K562 (cell line): Measurements from ENCODE around the gene ABHD14A.

Experiments
- CHD4 ChIP-seq: fragments of 200-600 bp; sonication (generic); IDR thresholded peaks from 3 replicates; pipeline ENCODE4 v1.6.1; 2012; ENCODE audit warnings: low read depth, mild to moderate bottlenecking, mixed read lengths, low read length, inconsistent platforms; ENCODE audit not compliant: insufficient read depth, insufficient replicate concordance, poor library complexity, severe bottlenecking
- CTCF ChIP-seq, 3 experiments: IDR thresholded peaks in 2 of 3; conservative IDR thresholded peaks in 1 of 3; 2 replicates each; pipeline ENCODE4 v1.5.1; 2011 to 2012; ENCODE audit warnings: low read length in 3 of 3, mild to moderate bottlenecking in 3 of 3, control low read depth in 2 of 3, improper control_type of control experiment in 1 of 3, inconsistent platforms in 1 of 3, low read depth in 1 of 3, mixed read lengths in 1 of 3, moderate library complexity in 1 of 3; ENCODE audit not compliant: insufficient read depth in 2 of 3
- EP300 ChIP-seq: IDR thresholded peaks from 2 replicates; pipeline ENCODE4 v1.6.1; 2012; ENCODE audit warnings: low read length, improper control_type of control experiment
- ESRRA ChIP-seq: fragments of 450-650 bp; IDR thresholded peaks from 2 replicates; pipeline ENCODE4 v1.6.1; 2014; ENCODE audit warnings: low read depth, mild to moderate bottlenecking, moderate library complexity, borderline replicate concordance
- FOXK2 ChIP-seq, 2 experiments: fragments of 450-650 bp; IDR thresholded peaks in 1 of 2; conservative IDR thresholded peaks in 1 of 2; 2 replicates each; pipeline ENCODE4 v1.6.1; 2016; ENCODE audit warnings: low read depth in 2 of 2, mild to moderate bottlenecking in 1 of 2
- GABPB1 ChIP-seq: sonication (generic); formaldehyde crosslinking; IDR thresholded peaks from 2 replicates; pipeline ENCODE4 v1.8.0; 2022; ENCODE audit warnings: mild to moderate bottlenecking, missing genetic modification reagents
- MAX ChIP-seq: sonication (generic); formaldehyde crosslinking; IDR thresholded peaks from 2 replicates; pipeline ENCODE4 v1.9.0; 2022; ENCODE audit warnings: mild to moderate bottlenecking, missing genetic modification reagents
- MTA3 ChIP-seq: fragments of 450-650 bp; formaldehyde crosslinking; IDR thresholded peaks from 2 replicates; pipeline ENCODE4 v1.6.1; 2017; ENCODE audit warnings: mild to moderate bottlenecking, borderline replicate concordance
- NRF1 ChIP-seq, 2 experiments: fragments of 450-650 bp; IDR thresholded peaks in 1 of 2; conservative IDR thresholded peaks in 1 of 2; 2 replicates each; pipeline ENCODE4 v1.6.1; 2014; ENCODE audit warnings: mild to moderate bottlenecking in 2 of 2
- POLR2A ChIP-seq: fragments of 450-650 bp; conservative IDR thresholded peaks from 2 replicates; pipeline ENCODE4 v1.6.1; 2016
- POLR2B ChIP-seq: fragments of 450-650 bp; IDR thresholded peaks from 2 replicates; pipeline ENCODE4 v1.6.1; 2018; ENCODE audit warnings: low read depth; ENCODE audit not compliant: partially characterized antibody
- TAF1 ChIP-seq: IDR thresholded peaks from 2 replicates; pipeline ENCODE4 v1.6.1; 2011; ENCODE audit warnings: mild to moderate bottlenecking, low read length, moderate library complexity; ENCODE audit not compliant: insufficient read depth, control insufficient read depth, severe bottlenecking; ENCODE audit errors: extremely low read depth
- YY1 ChIP-seq, 3 experiments: IDR thresholded peaks; 2 replicates each; pipeline ENCODE4 v1.6.1; 2011; ENCODE audit warnings: low read length in 2 of 3, mild to moderate bottlenecking in 2 of 3, moderate library complexity in 2 of 3, borderline replicate concordance in 1 of 3, control low read depth in 1 of 3, low read depth in 1 of 3; ENCODE audit not compliant: insufficient read depth in 3 of 3, insufficient replicate concordance in 2 of 3, control insufficient read depth in 1 of 3, insufficient read length in 1 of 3; ENCODE audit errors: extremely low read depth in 1 of 3
- TF ChIP-seq, protein P1 (sequence below): sonication (generic); formaldehyde crosslinking; IDR thresholded peaks from 2 replicates; pipeline ENCODE4 v1.5.0; 2020; ENCODE audit warnings: missing genetic modification reagents

GRCh38 chr3:52028572-52028971, 53.7 kb downstream of the ABHD14A start:
- TF ChIP-seq MAX (no peak), CHD4 (no peak), POLR2B (no peak), TAF1 (no peak), CTCF (IDR thresholded peaks at IDR 0.05 in 2 of 3, conservative IDR thresholded peaks at IDR 0.05 in 1 of 3; ENCODE audit: insufficient read depth in 2 of 3, low read depth in 1 of 3, low read length in 3 of 3) (no peak), FOXK2 (conservative IDR thresholded peaks at IDR 0.05 in 1 of 2, IDR thresholded peaks at IDR 0.05 in 1 of 2; ENCODE audit: low read depth in 2 of 2) (no peak), MTA3 (no peak), NRF1 (conservative IDR thresholded peaks at IDR 0.05 in 1 of 2, IDR thresholded peaks at IDR 0.05 in 1 of 2) (no peak), POLR2A (no peak), ESRRA (no peak), YY1 (IDR thresholded peaks at IDR 0.05; ENCODE audit: borderline replicate concordance in 1 of 3, control insufficient read depth in 1 of 3, extremely low read depth in 1 of 3, insufficient read depth in 3 of 3, insufficient read length in 1 of 3, insufficient replicate concordance in 2 of 3, low read depth in 1 of 3, low read length in 2 of 3) (no peak), EP300 (no peak), GABPB1 (CRISPR knock-in tag) (no peak)
- TF ChIP-seq, protein P1, sequence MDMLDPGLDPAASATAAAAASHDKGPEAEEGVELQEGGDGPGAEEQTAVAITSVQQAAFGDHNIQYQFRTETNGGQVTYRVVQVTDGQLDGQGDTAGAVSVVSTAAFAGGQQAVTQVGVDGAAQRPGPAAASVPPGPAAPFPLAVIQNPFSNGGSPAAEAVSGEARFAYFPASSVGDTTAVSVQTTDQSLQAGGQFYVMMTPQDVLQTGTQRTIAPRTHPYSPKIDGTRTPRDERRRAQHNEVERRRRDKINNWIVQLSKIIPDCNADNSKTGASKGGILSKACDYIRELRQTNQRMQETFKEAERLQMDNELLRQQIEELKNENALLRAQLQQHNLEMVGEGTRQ (CRISPR knock-in tag) = no peak
